Hepatocyte (in vitro differentiated cells): Measurements from ENCODE around the gene HBB. TPM values are rescaled to one million over a fixed set of nuclear protein-coding genes. Genes with fewer than 3 reads are reported as not detected.

Source experiments
- DNase-seq: peaks from one replicate; pipeline ENCODE4 v3.0.0-alpha.2; 2016; ENCODE audit warnings: low spot score
- H2AFZ ChIP-seq: fragments of 200-600 bp; sonication (generic); 2 replicates; pipeline ENCODE4 v1.6.0; 2016; ENCODE audit warnings: antibody characterized with exemption, mild to moderate bottlenecking
- H3K27ac ChIP-seq: fragments of 200-600 bp; sonication (generic); 2 replicates; pipeline ENCODE4 v1.5.1; 2016; ENCODE audit warnings: mild to moderate bottlenecking
- H3K27me3 ChIP-seq: fragments of 200-600 bp; sonication (generic); 2 replicates; pipeline ENCODE4 v1.6.1; 2016
- H3K36me3 ChIP-seq: fragments of 200-600 bp; sonication (generic); replicated peaks from 2 replicates; pipeline ENCODE4 v1.5.1; 2016; ENCODE audit warnings: low read depth; ENCODE audit not compliant: insufficient read depth
- H3K4me1 ChIP-seq: fragments of 200-600 bp; sonication (generic); 2 replicates; pipeline ENCODE4 v1.5.1; 2016; ENCODE audit warnings: mild to moderate bottlenecking, moderate library complexity; ENCODE audit not compliant: insufficient read depth
- H3K4me2 ChIP-seq: fragments of 200-600 bp; sonication (generic); 2 replicates; pipeline ENCODE4 v1.6.0; 2016
- H3K4me3 ChIP-seq: fragments of 200-600 bp; sonication (generic); 2 replicates; pipeline ENCODE4 v1.5.1; 2016; ENCODE audit warnings: mild to moderate bottlenecking
- H3K79me2 ChIP-seq: fragments of 200-600 bp; sonication (generic); 2 replicates; pipeline ENCODE4 v1.6.0; 2017; ENCODE audit warnings: mild to moderate bottlenecking
- H3K9me2 ChIP-seq: fragments of 200-600 bp; sonication (generic); replicated peaks from 2 replicates; pipeline ENCODE4 v1.6.0; 2017; ENCODE audit warnings: mild to moderate bottlenecking; ENCODE audit not compliant: insufficient read depth
- H3K9me3 ChIP-seq: fragments of 200-600 bp; sonication (generic); 2 replicates; pipeline ENCODE4 v1.5.1; 2016; ENCODE audit warnings: low read depth, mild to moderate bottlenecking
- H4K20me1 ChIP-seq: fragments of 200-600 bp; sonication (generic); 2 replicates; pipeline ENCODE4 v1.6.0; 2016; ENCODE audit warnings: mild to moderate bottlenecking; ENCODE audit not compliant: insufficient read depth, poor library complexity, severe bottlenecking
- CTCF ChIP-seq: fragments of 200-600 bp; sonication (generic); IDR thresholded peaks from 2 replicates; pipeline ENCODE4 v1.5.1; 2016; ENCODE audit warnings: antibody characterized with exemption, mild to moderate bottlenecking; ENCODE audit not compliant: poor library complexity
- EZH2 ChIP-seq: fragments of 200-600 bp; sonication (generic); IDR thresholded peaks from 2 replicates; pipeline ENCODE4 v1.6.1; 2016; ENCODE audit warnings: antibody characterized with exemption, mild to moderate bottlenecking, borderline replicate concordance
- EZH2phosphoT487 ChIP-seq: fragments of 200-600 bp; sonication (generic); IDR thresholded peaks from one replicate; pipeline ENCODE4 v1.6.1; 2018; ENCODE audit warnings: antibody characterized with exemption, mild to moderate bottlenecking, low read depth, moderate library complexity; ENCODE audit not compliant: unreplicated experiment, severe bottlenecking
- WGBS: methylation state at CpG from one replicate; pipeline ENCODE4 v1.1.6; 2016; ENCODE audit warnings: low lambda C conversion rate; ENCODE audit errors: missing lambda C conversion rate; 5-methylcytosine and 5-hydroxymethylcytosine counted together
- polyA plus RNA-seq: library from polyadenylated mRNA; unstranded; fragments of >200 nt; fragmentation: Nextera tagmentation; extraction: Ambion mirVana; gene quantifications from 2 replicates; pipeline ENCODE4 v1.2.1, GENCODE V29; 2016
- total RNA-seq: library from RNA; depleted of rRNA; stranded (reverse); fragments of >200 nt; gene quantifications from 2 replicates; pipeline ENCODE4 v1.2.3, GENCODE V29; 2014

The HBB gene
- total RNA-seq (not detected in 2 replicates), polyA plus RNA-seq (not detected in 2 replicates)

- Histone ChIP-seq H3K79me2 (no peaks in the 10 kb centered on the region), H4K20me1 (no peaks in the 10 kb centered on the region), H3K36me3 (no peaks in the 10 kb centered on the region), H3K27ac (no peak within 1 kb of the TSS), H3K4me3 (no peak within 1 kb of the TSS), H3K27me3 (no peaks in the 10 kb centered on the region), H2AFZ (no peak within 1 kb of the TSS), H3K9me3 (no peaks in the 10 kb centered on the region), H3K4me2 (no peak within 1 kb of the TSS), H3K4me1 (no peaks in the 10 kb centered on the region), H3K9me2 (no peaks in the 10 kb centered on the region)
- no peak for DNase-seq
- 93% methylated on average over 3 of the region's 3 CpGs for WGBS
- TF ChIP-seq CTCF: no peak
- no peak for TF ChIP-seq EZH2
- TF ChIP-seq EZH2phosphoT487: no peak
Observed at GRCh38 chr11:5226732-5227310, at the start of gene HBB. HBB (minus strand) TSS chr11:5227071; CDS start chr11:5227021, 50 bp downstream.

GRCh38 chr11:5275369-5276110 lies 48.7 kb upstream of the HBB start:
- H3K4me1 ChIP-seq: no peaks in the 10 kb centered on the region

GRCh38 chr11:5274395-5274794 lies 47.5 kb upstream of the HBB start:
- Histone ChIP-seq H3K36me3 (no peaks in the 10 kb centered on the region), H3K4me3 (no peak overlapping the region), H3K27me3 (no peaks in the 10 kb centered on the region), H4K20me1 (no peaks in the 10 kb centered on the region), H3K4me1 (no peaks in the 10 kb centered on the region), H3K9me2 (no peaks in the 10 kb centered on the region), H3K9me3 (no peaks in the 10 kb centered on the region), H2AFZ (no peak overlapping the region), H3K79me2 (no peaks in the 10 kb centered on the region), H3K4me2 (no peak overlapping the region), H3K27ac (no peak overlapping the region)
- no peak for DNase-seq
- 69% methylated on average over 5 of the region's 5 CpGs for WGBS
- no peak for TF ChIP-seq CTCF
- no peak for TF ChIP-seq EZH2
- TF ChIP-seq EZH2phosphoT487: no peak

More at GRCh38 chr11:5275369-5276110, 48.7 kb upstream of the HBB start:
- no peak for DNase-seq
- no peaks in the 10 kb centered on the region for H3K79me2 ChIP-seq
- no peaks in the 10 kb centered on the region for H3K27me3 ChIP-seq
- no peak overlapping the region for H3K27ac ChIP-seq
- H3K4me3 ChIP-seq: no peak overlapping the region
- no peaks in the 10 kb centered on the region for H4K20me1 ChIP-seq
- WGBS: 66% methylated on average over 6 of the region's 6 CpGs
- H3K9me3 ChIP-seq: no peaks in the 10 kb centered on the region
- no peak overlapping the region for H2AFZ ChIP-seq
- H3K9me2 ChIP-seq: no peaks in the 10 kb centered on the region
- H3K36me3 ChIP-seq: no peaks in the 10 kb centered on the region
- no peak for TF ChIP-seq EZH2
- no peak for TF ChIP-seq EZH2phosphoT487
- no peak for TF ChIP-seq CTCF
- no peak overlapping the region for H3K4me2 ChIP-seq
